Parathyroid adenoma (tissue), 2 donors: ENCODE results near the gene ADPRM.
A peak's percentile ranks its signal among the peaks of the same experiment; 100 is the strongest.

ENCODE experiments used
- H2AFZ ChIP-seq: fragments of 300-600 bp; sonication (generic); one replicate; pipeline ENCODE4 v1.7.0; 2017; ENCODE audit warnings: antibody characterized with exemption, mild to moderate bottlenecking
- H3K27ac ChIP-seq: fragments of 300-600 bp; sonication (generic); one replicate; pipeline ENCODE4 v1.7.0; 2017
- H3K27me3 ChIP-seq: fragments of 300-600 bp; sonication (generic); one replicate; pipeline ENCODE4 v1.7.0; 2017; ENCODE audit warnings: low read length; ENCODE audit not compliant: control insufficient read depth, insufficient read depth
- H3K36me3 ChIP-seq: fragments of 300-600 bp; sonication (generic); one replicate; pipeline ENCODE4 v1.7.0; 2017; ENCODE audit warnings: low read length; ENCODE audit not compliant: control insufficient read depth, insufficient read depth
- H3K4me1 ChIP-seq: fragments of 300-600 bp; sonication (generic); one replicate; pipeline ENCODE4 v1.7.0; 2017; ENCODE audit warnings: control low read depth
- H3K4me2 ChIP-seq: fragments of 300-600 bp; sonication (generic); one replicate; pipeline ENCODE4 v1.7.0; 2017; ENCODE audit warnings: low read length
- H3K4me3 ChIP-seq: fragments of 300-600 bp; sonication (generic); one replicate; pipeline ENCODE4 v1.7.0; 2017; ENCODE audit warnings: low read depth, low read length
- H3K79me2 ChIP-seq: fragments of 300-600 bp; sonication (generic); one replicate; pipeline ENCODE4 v1.7.0; 2017; ENCODE audit warnings: control low read depth
- H3K9ac ChIP-seq: fragments of 300-600 bp; sonication (generic); one replicate; pipeline ENCODE4 v1.7.0; 2017; ENCODE audit warnings: mild to moderate bottlenecking
- H3K9me3 ChIP-seq: fragments of 300-600 bp; sonication (generic); one replicate; pipeline ENCODE4 v1.7.0; 2017; ENCODE audit warnings: low read length; ENCODE audit not compliant: control insufficient read depth
- CTCF ChIP-seq: fragments of 300-600 bp; sonication (generic); IDR thresholded peaks from one replicate; pipeline ENCODE4 v1.7.0; 2017; ENCODE audit warnings: antibody characterized with exemption, mild to moderate bottlenecking
- donor health status: primary hyperparathyroidism.

The ADPRM gene

GRCh38 chr17:10755592-10756127 is 58.3 kb downstream of the ADPRM start:
- H3K79me2 ChIP-seq, result no peaks in the 10 kb centered on the region
- no peaks in the 10 kb centered on the region for H3K36me3 ChIP-seq
- no peak overlapping the region for H3K27ac ChIP-seq
- H3K4me1 ChIP-seq, result no peaks in the 10 kb centered on the region
- H3K9ac ChIP-seq, result no peak overlapping the region
- no peak for TF ChIP-seq CTCF
- no peaks in the 10 kb centered on the region for H3K27me3 ChIP-seq
- H3K9me3 ChIP-seq, result no peaks in the 10 kb centered on the region
- peak overlapping the region; percentile 84 for H2AFZ ChIP-seq
- H3K4me2 ChIP-seq, result no peak overlapping the region
- H3K4me3 ChIP-seq, result no peak overlapping the region

- H3K9me3 ChIP-seq, result no peaks in the 10 kb centered on the region
- H2AFZ ChIP-seq, result no peak overlapping the region
- no peak for TF ChIP-seq CTCF
- H3K9ac ChIP-seq, result no peak overlapping the region
- no peak overlapping the region for H3K4me3 ChIP-seq
- no peaks in the 10 kb centered on the region for H3K27me3 ChIP-seq
- no peak overlapping the region for H3K4me2 ChIP-seq
- H3K27ac ChIP-seq, result no peak overlapping the region
- no peaks in the 10 kb centered on the region for H3K36me3 ChIP-seq
- H3K79me2 ChIP-seq, result no peaks in the 10 kb centered on the region
- H3K4me1 ChIP-seq, result no peaks in the 10 kb centered on the region
Observed at GRCh38 chr17:10756185-10756584, 58.8 kb downstream of the ADPRM start.

- Histone ChIP-seq H3K9ac (no peak overlapping the region), H3K79me2 (no peaks in the 10 kb centered on the region), H3K4me3 (no peak overlapping the region), H3K4me2 (no peak overlapping the region), H3K36me3 (no peaks in the 10 kb centered on the region), H3K4me1 (no peaks in the 10 kb centered on the region), H3K27ac (no peak overlapping the region), H2AFZ (no peak overlapping the region), H3K27me3 (no peaks in the 10 kb centered on the region), H3K9me3 (no peaks in the 10 kb centered on the region)
- no peak for TF ChIP-seq CTCF
Observed at GRCh38 chr17:10756619-10757018, 59.2 kb downstream of the ADPRM start.

- Histone ChIP-seq H3K4me3 (no peak overlapping the region), H3K9ac (no peak overlapping the region), H3K27me3 (no peaks in the 10 kb centered on the region), H3K79me2 (no peaks in the 10 kb centered on the region), H3K9me3 (no peaks in the 10 kb centered on the region), H2AFZ (no peak overlapping the region), H3K4me2 (no peak overlapping the region), H3K36me3 (no peaks in the 10 kb centered on the region), H3K27ac (no peak overlapping the region), H3K4me1 (no peaks in the 10 kb centered on the region)
- TF ChIP-seq CTCF, result no peak
Observed at GRCh38 chr17:10757067-10757466, 59.7 kb downstream of the ADPRM start.

GRCh38 chr17:10757647-10758046 is 60.3 kb downstream of the ADPRM start:
- no peak overlapping the region for H3K27ac ChIP-seq

More at GRCh38 chr17:10757647-10758046, 60.3 kb downstream of the ADPRM start:
- H3K79me2 ChIP-seq, result no peaks in the 10 kb centered on the region
- H3K9me3 ChIP-seq, result no peaks in the 10 kb centered on the region
- no peaks in the 10 kb centered on the region for H3K27me3 ChIP-seq
- no peaks in the 10 kb centered on the region for H3K4me1 ChIP-seq
- H3K4me2 ChIP-seq, result no peak overlapping the region
- H2AFZ ChIP-seq, result no peak overlapping the region
- no peak for TF ChIP-seq CTCF
- no peak overlapping the region for H3K9ac ChIP-seq
- no peak overlapping the region for H3K4me3 ChIP-seq
- no peaks in the 10 kb centered on the region for H3K36me3 ChIP-seq
